Measurements from ENCODE around the gene NXT1. TPM values are rescaled to one million over a fixed set of nuclear protein-coding genes. Genes with fewer than 3 reads are reported as not detected.

NXT1 gene
- total RNA-seq, 1 donor from 2014 or later: 2.6 TPM

DNA sequence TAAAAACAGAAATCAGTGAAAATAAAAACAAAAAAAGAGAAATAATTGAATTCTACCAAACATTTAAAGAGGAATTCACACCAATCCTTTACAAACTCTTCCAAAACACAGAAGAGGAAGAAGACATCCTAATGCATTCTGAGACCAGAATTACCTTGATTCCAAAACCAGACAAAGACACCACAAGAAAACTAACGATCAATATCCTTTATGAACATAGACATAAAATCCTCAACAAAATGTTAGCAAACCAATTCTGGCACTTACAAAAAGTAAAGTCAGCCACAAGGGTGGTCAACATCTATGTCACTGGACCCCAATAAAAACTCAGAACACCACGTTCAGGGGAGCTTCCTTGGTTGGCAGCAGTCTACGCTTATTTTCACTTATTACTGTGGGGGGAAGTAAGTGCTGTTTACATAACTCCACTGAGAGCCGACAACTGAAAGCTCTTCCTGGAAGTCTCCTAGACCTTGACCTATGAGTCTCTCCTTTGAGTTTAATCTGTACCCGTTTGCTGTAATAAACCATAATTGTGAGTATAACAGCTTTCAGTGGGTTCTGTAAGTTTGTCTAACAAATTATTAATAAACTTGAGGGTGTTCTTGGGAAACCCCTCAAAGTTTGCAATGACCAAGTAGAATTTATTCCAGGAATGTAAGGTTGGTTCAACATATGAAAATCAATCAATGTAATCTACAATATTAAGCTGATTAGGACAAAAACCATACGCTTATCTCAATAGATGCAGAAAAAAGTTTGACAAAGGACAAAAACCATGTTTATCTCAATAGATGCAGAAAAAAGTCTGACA lies 35.9 kb downstream of the NXT1 start:
- peak; percentile 36 for ATAC-seq
- DNase-seq (ENCODE audit: low spot score): no peak

DNA sequence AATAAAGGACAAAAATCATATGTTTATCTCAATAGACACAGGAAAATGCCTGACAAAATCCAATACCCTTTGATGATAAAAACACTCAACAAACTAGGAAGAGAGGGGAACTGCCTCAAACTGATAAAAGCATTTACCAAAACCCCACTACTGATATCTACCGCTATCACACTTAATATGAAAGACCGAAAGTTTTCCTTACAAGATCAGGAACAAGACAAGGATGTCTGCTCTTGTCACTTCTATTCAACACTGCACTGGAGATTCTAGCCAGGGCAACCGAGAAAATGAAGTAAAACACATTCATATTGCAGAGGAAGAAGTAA lies 36.5 kb downstream of the NXT1 start:
- ATAC-seq (no peak), DNase-seq (ENCODE audit: low spot score) (no peak)

DNA sequence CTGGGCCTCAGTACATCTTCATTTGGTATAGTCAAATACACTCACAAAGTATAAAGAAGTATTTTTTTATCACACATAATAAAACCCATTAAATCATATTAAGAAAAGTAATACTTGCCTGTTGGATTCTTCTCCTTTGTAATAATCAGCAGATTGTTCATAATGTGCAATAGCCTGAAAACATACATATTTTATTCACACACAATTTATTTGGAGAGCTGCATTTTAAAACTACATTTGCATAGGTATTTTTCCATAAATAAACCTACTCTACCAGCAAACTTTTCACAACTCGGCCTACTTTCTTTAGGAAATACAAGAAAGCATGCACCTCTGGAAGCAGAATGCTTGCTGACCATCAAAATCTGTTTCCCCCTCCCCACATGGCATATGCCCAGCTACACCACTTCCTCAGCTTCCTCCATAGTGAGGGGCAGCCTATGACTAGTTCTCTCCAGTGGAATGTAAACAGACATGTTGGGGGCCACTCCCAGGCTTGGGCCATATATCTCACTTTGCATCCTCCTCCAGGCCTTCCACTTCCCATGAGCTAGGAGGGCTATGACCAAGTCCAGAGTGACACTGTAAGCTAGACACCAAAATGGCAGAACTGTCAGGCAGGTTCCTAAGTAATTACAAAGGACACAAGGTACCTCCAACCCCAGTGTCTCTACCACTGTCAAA lies 39.6 kb downstream of the NXT1 start:
- no peak for ATAC-seq
- DNase-seq (ENCODE audit: low spot score): no peak

DNA sequence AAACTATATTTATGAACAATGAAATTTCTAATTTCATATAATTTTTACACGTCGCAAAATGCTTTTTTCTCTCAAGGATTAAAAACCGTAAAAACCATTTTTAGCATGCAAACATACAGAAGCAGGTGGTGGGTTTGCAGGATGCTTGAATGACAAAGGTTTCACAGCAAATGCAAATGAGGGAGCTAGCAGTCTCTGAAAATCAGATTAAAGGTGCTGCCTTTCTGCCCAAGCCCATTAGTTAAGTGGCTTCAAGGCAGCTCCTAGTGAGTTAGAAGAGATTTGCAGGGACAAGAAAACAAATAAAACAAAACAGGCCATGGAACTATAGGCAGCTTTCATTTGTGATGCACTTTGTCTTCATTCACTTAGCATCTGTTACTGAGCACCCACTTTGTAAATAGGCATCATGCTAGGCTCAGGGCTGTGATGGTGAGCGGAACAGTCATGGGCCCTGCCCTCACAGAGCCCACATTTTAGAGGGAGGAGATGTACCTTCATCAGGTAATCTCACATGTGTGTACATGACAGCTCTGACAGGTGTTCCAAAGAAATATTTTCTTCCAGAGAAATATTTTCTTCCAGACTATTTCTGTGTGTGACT lies 41.2 kb downstream of the NXT1 start:
- no peak for ATAC-seq
- DNase-seq (ENCODE audit: low spot score): no peak

DNA sequence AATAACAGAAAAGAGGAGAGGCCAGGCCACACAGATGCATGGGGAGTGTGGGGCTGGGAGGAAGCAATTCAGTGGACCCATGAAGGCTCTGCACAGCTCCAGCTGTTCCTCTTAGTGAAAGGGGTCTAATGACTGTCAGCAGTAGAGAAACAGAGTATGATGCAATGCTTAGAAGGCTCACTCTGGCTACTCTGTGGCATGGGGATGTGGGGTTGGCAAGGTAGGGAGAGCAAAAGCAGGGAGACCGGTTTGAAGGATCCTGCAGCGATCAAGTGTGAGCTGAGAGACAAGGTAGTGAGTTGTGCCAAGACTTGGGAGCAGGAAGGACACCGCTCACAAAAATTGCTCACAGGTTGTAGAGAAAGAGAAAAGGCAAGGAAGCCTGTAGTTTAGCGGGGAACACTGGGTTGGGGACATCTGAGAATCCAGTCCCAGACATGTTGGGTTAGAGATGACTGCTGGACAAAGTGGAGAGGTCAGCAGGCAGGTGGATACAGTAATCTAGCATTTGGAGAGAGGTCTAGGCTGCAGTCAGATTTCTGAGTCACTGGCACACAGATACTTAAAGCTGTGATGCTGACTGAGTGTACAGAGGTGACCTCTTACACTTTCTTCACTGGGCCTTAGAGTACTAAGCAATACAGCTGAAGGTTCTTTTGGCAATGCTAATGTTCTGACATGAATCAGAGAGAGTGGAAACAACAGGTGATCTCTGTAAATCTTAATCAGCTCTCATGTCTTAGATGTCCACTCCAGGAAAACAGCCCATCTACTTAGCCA lies 43.6 kb downstream of the NXT1 start:
- DNase-seq (ENCODE audit: low spot score) (no peak), ATAC-seq (no peak)

DNA sequence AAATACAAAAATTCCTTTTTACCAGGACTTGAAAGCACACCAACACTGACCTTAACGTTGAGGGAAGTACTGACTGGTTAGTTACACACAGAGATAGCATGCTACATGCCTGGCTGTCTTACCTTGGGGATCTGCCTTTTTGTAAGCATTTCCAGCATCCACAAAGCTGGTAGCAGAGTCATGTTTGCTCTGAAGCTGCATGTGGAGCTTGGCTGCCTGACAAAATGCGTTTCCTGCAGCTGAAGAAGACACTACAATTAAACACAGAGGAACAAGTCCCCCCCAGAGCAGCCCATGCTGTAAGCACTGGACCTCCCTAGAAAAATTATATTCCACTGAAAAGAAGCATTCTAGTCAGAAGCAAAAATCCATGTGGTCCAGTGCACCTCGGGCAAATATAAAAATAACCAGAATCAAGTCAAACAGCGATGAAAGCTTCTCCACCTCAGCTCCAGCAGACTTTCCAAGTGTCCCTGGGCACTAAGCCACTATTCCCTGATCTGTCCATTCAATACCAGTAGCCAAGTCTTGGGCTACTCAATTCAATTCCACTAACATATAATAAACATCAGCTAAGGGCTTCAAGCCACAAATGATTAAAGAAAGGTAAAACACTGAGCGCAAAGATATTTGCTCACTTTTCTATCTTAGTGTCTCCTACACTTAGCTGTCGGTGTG lies 46.5 kb downstream of the NXT1 start:
- DNase-seq (ENCODE audit: low spot score) (no peak), ATAC-seq (peak; percentile 23)

DNA sequence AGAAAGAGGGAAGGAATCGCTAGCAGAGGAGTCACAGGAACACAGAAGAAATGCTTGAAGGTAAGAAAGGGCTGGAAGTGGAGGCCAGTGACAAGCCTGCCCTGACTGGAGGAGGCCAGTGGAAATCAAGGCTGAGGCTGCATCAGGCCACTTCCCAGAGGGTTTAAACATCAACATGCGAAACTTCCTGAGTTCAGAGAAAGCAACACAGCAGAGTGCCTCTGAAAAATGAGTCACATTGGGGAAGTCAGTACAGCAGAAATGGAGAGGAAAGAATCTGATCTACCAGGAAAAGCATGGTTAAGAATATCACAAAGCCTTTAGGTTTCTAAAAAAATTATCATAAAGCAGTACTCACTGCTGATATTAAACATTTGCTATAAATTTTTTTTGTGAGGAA lies 47.4 kb downstream of the NXT1 start:
- ATAC-seq: peak; percentile 15
- no peak for DNase-seq (ENCODE audit: low spot score)

DNA sequence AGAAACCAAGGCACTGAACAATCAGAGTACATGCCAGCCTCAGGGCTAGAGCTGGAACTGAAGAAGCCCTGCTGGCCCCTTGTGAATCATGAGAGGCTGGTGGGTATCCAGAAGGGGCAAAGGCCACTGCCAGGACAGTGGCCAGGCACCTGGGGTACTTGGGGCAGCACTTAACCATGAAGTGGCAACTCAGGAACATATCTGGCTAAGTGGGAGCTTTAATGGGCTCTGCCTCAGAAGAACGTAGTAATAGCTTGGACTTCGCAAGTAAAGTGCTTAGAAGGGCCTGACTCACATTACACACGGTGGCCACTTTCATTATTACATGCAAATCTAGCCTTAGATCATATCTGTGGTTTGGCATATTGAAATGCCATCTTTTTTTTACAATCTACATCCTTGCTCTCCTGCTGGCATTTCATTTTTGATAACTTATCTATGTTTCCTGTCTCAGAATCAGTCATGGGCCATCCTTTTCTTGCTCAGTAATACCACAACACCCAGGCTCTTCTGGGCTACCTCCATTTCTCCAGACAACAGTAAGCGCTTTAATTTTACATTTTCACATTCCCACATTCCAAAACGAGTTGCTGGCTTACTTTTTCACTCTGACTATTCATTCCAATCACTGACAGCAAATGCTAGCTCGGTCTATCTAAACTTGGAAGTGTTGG lies 49.1 kb downstream of the NXT1 start:
- no peak for DNase-seq (ENCODE audit: low spot score)
- ATAC-seq: no peak

DNA sequence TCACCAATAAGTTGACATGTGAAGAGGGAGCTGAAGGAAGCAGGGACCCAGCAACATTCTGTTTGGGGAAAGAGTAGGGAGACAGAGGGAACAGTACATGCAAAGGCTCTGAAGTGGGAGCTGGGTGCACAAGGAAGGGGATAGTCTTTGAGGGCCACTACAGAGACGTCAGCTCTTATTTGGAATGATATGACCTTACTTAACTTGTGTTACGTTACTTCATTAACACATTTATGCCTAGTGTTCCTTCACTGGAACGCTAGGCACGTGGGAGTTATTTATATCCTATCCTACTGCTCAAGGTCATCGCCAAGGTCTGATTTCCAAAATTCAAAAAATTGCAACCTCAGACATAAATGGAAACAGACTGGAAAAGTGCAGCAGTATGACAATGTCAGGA lies 50.5 kb downstream of the NXT1 start:
- DNase-seq (ENCODE audit: low spot score) (no peak), ATAC-seq (no peak)

DNA sequence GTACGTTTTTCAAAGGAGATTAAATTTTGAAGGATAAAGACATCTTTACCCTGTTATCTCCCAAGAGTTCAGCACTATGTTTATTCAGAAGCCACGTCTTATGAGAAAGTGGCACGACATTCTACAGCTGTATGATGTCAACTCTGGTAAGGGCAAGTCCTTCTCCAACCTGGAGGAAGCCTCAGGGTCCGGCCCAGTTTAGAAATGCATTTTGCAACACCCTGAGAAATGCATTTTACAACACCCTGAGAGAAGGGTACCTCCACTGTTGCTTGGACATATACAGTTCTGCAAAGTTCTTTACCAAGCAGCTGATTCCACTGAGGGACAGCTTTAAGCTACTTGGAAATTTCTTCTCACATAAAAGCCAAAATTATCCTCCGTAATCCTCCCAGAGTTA lies 53.2 kb downstream of the NXT1 start:
- DNase-seq (ENCODE audit: low spot score) (no peak), ATAC-seq (no peak)

DNA sequence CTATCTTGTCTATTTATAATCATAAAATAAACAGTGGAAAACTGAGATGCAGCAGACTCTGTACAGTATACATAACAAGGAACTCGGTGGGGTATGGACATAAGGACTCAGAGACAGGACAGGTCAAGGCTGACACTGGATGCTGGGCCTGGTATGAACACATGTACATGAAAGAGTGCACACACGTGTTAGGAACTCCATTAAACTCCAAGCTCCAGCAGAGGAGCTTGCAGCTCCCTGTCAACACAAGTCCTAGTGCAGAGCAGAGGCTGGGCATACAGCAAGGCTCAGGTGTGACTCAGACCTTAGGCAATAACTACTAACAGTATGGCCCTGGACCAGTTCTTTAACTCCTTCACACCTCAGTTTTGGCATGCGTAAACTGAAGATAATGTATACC lies 53.6 kb downstream of the NXT1 start:
- DNase-seq (ENCODE audit: low spot score) (no peak), ATAC-seq (peak; percentile 25)

Other genes starting within 250 kb of the NXT1 start
- 4.4 TPM for gene GZF1, start 11.4 kb downstream of the NXT1 start, total RNA-seq
- gene NAPB, start 70.7 kb downstream of the NXT1 start, total RNA-seq: 5.3 TPM
- not detected for gene CSTL1, start 88.9 kb downstream of the NXT1 start, total RNA-seq
- not detected for gene CST11, start 102.1 kb downstream of the NXT1 start, total RNA-seq
- not detected for gene CST8, start 140.3 kb downstream of the NXT1 start, total RNA-seq
- gene CST9L, start 217.7 kb downstream of the NXT1 start, total RNA-seq: not detected

Measured in left lobe of liver (tissue), 2 donors.